ENCODE results near the gene ATXN7L1.

The ATXN7L1 gene

GRCh38 chr7:105828141-105828540 is 48.3 kb downstream of the ATXN7L1 start:
- Mint-ChIP-seq H3K9me3 (peaks cover 8% of the 10 kb centered on the region), H3K36me3 (peaks cover 24% of the 10 kb centered on the region), H3K4me1 (peaks cover 36% of the 10 kb centered on the region), H3K27ac (no peak overlapping the region), H3K27me3 (no peaks in the 10 kb centered on the region), H3K4me3 (no peak overlapping the region)

- Mint-ChIP-seq H3K27ac (no peak overlapping the region), H3K4me1 (peaks cover 36% of the 10 kb centered on the region), H3K4me3 (no peak overlapping the region), H3K9me3 (peaks cover 8% of the 10 kb centered on the region), H3K36me3 (peaks cover 24% of the 10 kb centered on the region), H3K27me3 (no peaks in the 10 kb centered on the region)
Measured at GRCh38 chr7:105827151-105827875, 49.1 kb downstream of the ATXN7L1 start.

GRCh38 chr7:105826143-105826542 is 50.3 kb downstream of the ATXN7L1 start:
- H3K27ac Mint-ChIP-seq, result no peak overlapping the region
- no peak overlapping the region for H3K4me3 Mint-ChIP-seq

DNA sequence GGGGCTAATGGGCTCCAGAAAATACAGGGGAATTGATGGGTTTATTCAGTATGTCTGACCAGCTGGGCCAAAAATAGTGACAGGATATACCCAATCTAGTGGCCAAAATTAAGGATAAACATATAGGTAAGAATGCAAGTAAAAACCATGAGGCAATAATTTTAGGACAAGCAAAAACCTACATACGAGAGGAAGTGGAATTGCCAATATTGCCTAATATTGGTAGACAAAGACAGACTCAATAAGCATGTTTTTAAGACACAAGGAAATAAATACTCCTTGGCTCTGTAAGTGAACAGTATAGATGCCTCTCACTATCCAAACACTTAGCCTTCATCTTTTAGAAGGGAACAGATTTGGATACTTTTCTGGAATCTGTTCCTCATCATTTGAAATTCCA is 51.0 kb downstream of the ATXN7L1 start:
- Mint-ChIP-seq H3K27ac (no peak overlapping the region), H3K4me3 (no peak overlapping the region), H3K27me3 (no peaks in the 10 kb centered on the region), H3K36me3 (peaks cover 29% of the 10 kb centered on the region), H3K9me3 (peaks cover 8% of the 10 kb centered on the region), H3K4me1 (peaks cover 39% of the 10 kb centered on the region)

More at GRCh38 chr7:105826143-105826542, 50.3 kb downstream of the ATXN7L1 start:
- Mint-ChIP-seq H3K9me3 (peaks cover 8% of the 10 kb centered on the region), H3K36me3 (peaks cover 24% of the 10 kb centered on the region), H3K4me1 (peaks cover 42% of the 10 kb centered on the region), H3K27me3 (no peaks in the 10 kb centered on the region)

DNA sequence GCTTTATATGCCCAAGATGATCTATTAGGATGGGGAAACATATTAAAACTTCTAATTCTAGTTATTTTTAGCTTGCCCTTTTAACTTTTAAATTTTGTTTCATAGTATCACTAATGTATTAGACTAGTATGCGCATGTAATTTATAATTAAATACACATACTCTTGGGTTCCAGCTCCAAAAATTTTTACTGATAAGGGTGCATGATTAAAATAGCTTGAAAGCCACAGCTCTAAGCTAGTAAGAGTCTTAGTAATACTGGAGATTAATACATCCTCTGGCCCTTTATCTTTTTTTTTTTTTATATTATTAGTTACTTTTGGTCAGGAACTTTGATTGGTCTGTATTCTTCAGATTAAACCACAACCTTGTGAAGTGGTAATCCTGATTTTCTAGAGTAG is 53.6 kb downstream of the ATXN7L1 start:
- peaks cover 37% of the 10 kb centered on the region for H3K4me1 Mint-ChIP-seq
- no peak overlapping the region for H3K27ac Mint-ChIP-seq
- H3K27me3 Mint-ChIP-seq, result no peaks in the 10 kb centered on the region
- H3K9me3 Mint-ChIP-seq, result peaks cover 8% of the 10 kb centered on the region
- no peak overlapping the region for H3K4me3 Mint-ChIP-seq
- peaks cover 30% of the 10 kb centered on the region for H3K36me3 Mint-ChIP-seq

DNA sequence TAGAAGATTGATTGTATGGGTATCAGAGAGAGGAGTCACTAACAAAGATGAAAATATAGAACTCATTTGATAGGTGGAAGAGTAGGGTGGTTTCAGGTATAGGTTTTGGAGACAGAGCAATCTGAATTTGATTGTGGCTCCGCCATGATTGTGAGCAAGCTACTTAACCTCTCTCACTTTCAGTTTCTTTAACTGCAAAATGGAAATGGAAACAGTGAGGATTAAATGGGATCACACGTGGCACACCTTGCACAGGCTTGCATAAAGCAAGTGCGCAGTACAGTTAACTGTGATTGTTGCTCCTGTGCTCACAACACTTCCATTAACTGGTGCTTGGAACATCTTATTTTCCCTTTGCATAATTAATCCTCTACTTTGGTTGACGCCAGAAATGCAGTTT is 54.9 kb downstream of the ATXN7L1 start:
- no peak overlapping the region for H3K4me3 Mint-ChIP-seq
- peaks cover 27% of the 10 kb centered on the region for H3K36me3 Mint-ChIP-seq
- peaks cover 8% of the 10 kb centered on the region for H3K9me3 Mint-ChIP-seq
- no peak overlapping the region for H3K27ac Mint-ChIP-seq
- H3K4me1 Mint-ChIP-seq, result peaks cover 40% of the 10 kb centered on the region
- no peaks in the 10 kb centered on the region for H3K27me3 Mint-ChIP-seq

- Mint-ChIP-seq H3K4me3 (no peak overlapping the region), H3K27me3 (no peaks in the 10 kb centered on the region), H3K27ac (no peak overlapping the region), H3K9me3 (peaks cover 8% of the 10 kb centered on the region), H3K4me1 (peaks cover 48% of the 10 kb centered on the region), H3K36me3 (peaks cover 25% of the 10 kb centered on the region)
Measured at GRCh38 chr7:105820363-105821066, 55.9 kb downstream of the ATXN7L1 start.

DNA sequence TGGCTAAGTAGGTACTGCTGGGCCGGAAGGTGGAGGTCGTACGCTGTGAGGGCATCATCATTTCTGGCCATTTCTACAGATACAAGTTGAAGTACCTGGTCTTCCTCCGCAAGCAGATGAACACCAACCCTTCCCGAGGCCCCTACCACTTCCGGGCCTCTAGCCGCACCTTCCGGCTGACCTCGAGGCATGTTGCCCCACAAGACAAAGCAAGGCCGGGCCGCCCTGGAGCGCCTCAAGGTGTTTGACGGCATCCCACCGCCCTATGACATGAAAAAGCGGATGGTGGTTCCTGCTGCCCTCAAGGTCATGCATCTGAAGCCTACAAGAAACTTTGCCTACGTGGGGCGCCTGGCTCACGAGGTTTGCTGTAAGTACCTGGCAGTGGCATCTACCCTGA is 56.8 kb downstream of the ATXN7L1 start:
- Mint-ChIP-seq H3K9me3 (peaks cover 7% of the 10 kb centered on the region), H3K27me3 (no peaks in the 10 kb centered on the region), H3K36me3 (peaks cover 19% of the 10 kb centered on the region), H3K4me1 (peaks cover 51% of the 10 kb centered on the region), H3K4me3 (no peak overlapping the region), H3K27ac (no peak overlapping the region)

DNA sequence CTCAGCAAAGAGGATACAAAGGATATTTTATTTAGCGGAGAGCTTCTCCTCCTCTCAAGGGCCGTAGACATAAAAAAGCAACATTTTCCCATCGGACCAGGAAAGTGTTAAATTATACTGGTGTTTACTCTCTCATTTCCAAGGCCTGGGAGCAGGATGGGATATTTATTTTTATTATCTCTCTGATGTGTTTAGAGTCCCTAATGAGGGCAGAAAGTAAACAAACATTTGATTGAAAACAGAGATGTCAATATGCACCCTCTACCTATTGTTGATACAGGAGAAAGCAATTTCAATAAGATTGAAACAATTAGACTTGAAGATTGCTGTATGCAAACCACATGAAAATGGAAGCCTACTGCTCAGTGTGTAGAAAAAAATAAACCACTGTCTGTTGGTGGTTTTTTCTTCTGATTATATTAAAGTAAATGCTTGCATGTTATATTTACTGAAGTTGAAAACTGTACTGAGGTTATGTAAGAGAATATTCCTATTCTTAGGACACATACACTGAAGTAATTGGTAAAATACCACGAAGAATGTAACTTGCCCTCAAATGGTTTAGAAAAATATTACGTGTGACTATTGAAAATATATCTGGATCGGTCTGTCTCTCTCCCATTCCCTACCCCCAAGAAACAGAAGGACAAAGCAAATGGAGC is 59.3 kb downstream of the ATXN7L1 start:
- Mint-ChIP-seq H3K9me3 (no peaks in the 10 kb centered on the region), H3K4me3 (no peak overlapping the region), H3K27me3 (no peaks in the 10 kb centered on the region), H3K36me3 (peaks cover 11% of the 10 kb centered on the region), H3K27ac (no peak overlapping the region), H3K4me1 (peaks cover 37% of the 10 kb centered on the region)

GRCh38 chr7:105816266-105816843 is 60.0 kb downstream of the ATXN7L1 start:
- no peak overlapping the region for H3K4me3 Mint-ChIP-seq
- H3K36me3 Mint-ChIP-seq, result peaks cover 11% of the 10 kb centered on the region
- H3K4me1 Mint-ChIP-seq, result peaks cover 34% of the 10 kb centered on the region
- H3K27me3 Mint-ChIP-seq, result no peaks in the 10 kb centered on the region
- no peak overlapping the region for H3K27ac Mint-ChIP-seq
- no peaks in the 10 kb centered on the region for H3K9me3 Mint-ChIP-seq

DNA sequence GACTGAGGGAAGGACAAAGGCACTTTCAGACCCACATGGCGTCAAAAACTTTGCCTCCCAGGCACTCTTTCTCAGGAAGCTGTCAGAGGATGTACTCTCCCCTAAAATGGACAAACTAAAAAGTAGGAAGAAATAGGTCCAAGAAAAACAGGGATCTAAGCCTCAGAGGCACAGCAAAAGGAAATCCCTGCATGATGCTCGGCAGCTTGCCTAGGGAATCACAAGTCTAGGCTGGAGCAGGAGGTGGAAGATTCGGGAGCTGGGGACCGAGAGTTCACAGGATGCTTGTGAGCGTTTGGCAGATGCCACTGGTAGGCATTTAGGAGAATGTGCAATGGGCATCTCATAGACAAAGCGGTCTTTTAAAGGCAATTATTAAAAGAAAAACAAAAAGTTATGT is 60.8 kb downstream of the ATXN7L1 start:
- H3K27me3 Mint-ChIP-seq, result no peaks in the 10 kb centered on the region
- H3K9me3 Mint-ChIP-seq, result no peaks in the 10 kb centered on the region
- H3K4me3 Mint-ChIP-seq, result no peak overlapping the region
- peaks cover 8% of the 10 kb centered on the region for H3K36me3 Mint-ChIP-seq
- H3K4me1 Mint-ChIP-seq, result peaks cover 37% of the 10 kb centered on the region
- no peak overlapping the region for H3K27ac Mint-ChIP-seq

DNA sequence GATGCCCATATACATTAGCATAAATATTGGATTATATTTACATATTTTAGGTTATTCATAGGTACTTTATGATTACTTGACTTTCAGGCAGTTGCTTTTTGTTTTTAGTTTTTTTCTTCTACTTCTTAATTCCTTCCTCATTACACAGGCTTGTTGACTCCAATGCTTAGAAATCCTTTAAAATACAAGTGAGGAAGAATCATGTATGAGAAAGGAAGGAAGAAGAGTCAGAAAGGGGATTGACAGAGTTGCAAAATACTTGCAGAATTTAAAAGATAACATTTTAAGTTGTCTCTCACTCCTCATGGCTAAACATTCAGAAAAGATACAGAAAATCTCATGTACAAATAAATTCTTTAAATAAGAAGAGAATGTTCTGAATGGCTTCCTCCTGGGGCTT is 61.9 kb downstream of the ATXN7L1 start:
- no peak overlapping the region for H3K27ac Mint-ChIP-seq
- peaks cover 4% of the 10 kb centered on the region for H3K36me3 Mint-ChIP-seq
- no peak overlapping the region for H3K4me3 Mint-ChIP-seq
- no peaks in the 10 kb centered on the region for H3K27me3 Mint-ChIP-seq
- no peaks in the 10 kb centered on the region for H3K9me3 Mint-ChIP-seq
- peaks cover 48% of the 10 kb centered on the region for H3K4me1 Mint-ChIP-seq

DNA sequence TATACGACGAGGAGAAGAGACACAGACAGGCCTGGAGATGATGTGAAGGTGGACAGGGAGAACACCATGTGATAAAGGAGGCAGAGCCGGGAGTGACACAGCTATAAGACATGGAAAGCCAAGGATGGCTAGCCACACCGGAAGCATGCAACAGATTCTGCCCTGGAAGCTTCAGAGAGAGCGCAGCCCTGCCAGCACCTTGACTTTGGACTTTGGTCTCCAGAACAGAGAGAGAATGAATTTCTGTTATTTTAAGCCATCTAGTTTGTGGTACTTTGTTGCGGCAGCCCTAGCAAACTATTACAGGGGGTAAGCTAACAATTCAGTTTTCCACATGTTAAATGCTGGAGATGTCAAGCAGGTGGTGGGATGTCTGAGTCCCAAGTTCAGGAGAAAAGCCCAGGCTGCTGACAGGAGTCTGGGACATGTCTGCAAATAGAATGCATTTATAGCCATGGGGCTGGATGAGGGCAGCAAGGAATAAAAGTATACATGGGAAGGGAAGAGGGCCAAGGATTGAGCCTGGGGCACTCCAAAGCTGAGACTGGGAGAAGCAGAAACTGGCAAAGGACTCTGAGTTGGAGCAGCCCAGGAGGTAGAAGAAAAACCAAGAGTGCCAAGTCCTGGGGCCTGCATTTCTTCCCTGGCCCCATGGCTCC is 65.1 kb downstream of the ATXN7L1 start:
- H3K4me3 Mint-ChIP-seq, result no peak overlapping the region
- H3K36me3 Mint-ChIP-seq, result peaks cover 4% of the 10 kb centered on the region
- no peaks in the 10 kb centered on the region for H3K27me3 Mint-ChIP-seq
- H3K9me3 Mint-ChIP-seq, result no peaks in the 10 kb centered on the region
- no peak overlapping the region for H3K27ac Mint-ChIP-seq
- peaks cover 75% of the 10 kb centered on the region for H3K4me1 Mint-ChIP-seq

- no peak overlapping the region for H3K4me3 Mint-ChIP-seq
Measured at GRCh38 chr7:105810556-105810955, 65.8 kb downstream of the ATXN7L1 start.

More at GRCh38 chr7:105810556-105810955, 65.8 kb downstream of the ATXN7L1 start:
- Mint-ChIP-seq H3K27me3 (no peaks in the 10 kb centered on the region), H3K27ac (peak overlapping the region; percentile 49), H3K9me3 (no peaks in the 10 kb centered on the region), H3K4me1 (peaks cover 75% of the 10 kb centered on the region), H3K36me3 (peaks cover 4% of the 10 kb centered on the region)

All from activated naive CD4-positive, alpha-beta T cell treated with anti-CD3 and anti-CD28 coated beads, Interleukin-2, amount 50 U/mL, for 24 hours (primary cell).